HG03039 (cell line): ENCODE data around the gene TEKT1.

Source experiments
- ATAC-seq: cut with Tn5 transposase; IDR thresholded peaks from one replicate; pipeline ENCODE4 v1.9.1; 2021; ENCODE audit warnings: mild to moderate bottlenecking, moderate library complexity; ENCODE audit not compliant: unreplicated experiment

TEKT1 gene

DNA sequence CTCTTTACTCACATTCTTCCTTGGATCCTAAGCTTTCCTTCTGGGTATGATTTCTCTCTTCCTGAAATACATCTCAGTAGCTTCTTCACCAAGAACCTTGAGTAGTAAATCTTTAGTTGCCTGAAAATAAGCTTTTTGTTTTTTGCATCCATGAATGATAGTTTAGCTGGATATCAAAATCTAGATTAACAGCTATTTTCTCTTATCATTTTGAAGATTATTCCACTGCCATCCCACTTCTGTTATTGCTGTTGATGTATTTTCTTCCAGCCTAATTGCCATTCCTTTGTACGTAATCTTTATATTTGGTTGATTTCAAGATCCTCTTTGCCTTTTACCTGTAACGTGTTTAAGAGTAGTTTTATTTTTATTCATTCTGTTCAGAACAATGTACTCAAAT is 63.1 kb downstream of the TEKT1 start:
- no peak for ATAC-seq

- ATAC-seq = no peak
These were observed 69.8 kb downstream of the TEKT1 start for GRCh38 chr17:6761779-6762178.

DNA sequence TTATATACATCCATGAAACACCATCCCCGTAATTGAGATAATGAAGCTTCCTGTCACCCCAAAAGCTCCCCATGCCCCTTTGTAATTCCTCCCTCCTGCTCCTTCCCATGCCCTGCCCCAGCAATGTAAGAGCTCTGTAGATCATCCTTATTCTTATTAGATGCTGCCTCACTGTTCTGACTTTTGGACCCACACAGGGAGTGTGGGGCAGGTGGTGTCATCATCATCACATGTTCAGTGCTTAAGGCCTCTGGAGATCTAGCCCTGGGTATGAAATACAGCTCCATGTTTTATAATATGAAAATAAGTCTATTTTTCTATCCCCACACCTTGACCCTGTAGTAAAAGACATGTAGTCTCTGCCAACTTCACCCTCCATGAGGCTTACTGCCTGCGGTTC is 73.8 kb downstream of the TEKT1 start:
- ATAC-seq = no peak

DNA sequence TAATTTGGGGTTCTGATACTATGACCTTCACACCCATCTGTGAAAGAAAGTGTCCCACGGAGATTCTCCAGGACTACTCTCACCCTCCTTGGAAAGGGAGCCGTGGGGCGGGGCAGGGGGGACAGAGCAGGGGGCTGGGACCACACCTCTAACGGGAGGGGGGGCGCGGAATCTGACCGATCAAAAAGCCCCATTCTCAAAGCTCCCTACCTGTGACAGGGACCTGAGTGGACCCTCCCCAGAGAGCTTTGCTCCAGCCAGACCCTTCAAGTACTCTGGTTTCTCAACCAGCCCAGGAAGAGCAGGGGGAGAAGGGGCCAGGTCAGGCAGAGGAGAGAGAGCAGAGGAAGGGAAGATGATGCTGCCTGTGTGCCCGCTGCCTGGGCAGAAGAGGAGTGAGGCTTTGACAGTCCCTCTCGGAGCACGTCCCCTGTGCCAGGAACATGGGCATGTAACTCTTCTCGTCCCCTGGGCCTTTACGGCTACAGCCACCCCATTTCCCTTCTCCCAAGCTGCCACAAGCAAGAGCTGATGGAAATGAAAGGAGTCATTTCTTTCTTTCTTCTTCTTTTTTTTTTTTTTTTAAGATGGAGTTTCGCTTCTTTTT is 75.0 kb downstream of the TEKT1 start:
- ATAC-seq = no peak

- ATAC-seq = no peak
These were observed 75.8 kb downstream of the TEKT1 start, which contains the start of gene XAF1 for GRCh38 chr17:6755731-6756184. Gene XAF1 (plus strand): TSS chr17:6756046. CDS start chr17:6756079, 33 bp downstream.

DNA sequence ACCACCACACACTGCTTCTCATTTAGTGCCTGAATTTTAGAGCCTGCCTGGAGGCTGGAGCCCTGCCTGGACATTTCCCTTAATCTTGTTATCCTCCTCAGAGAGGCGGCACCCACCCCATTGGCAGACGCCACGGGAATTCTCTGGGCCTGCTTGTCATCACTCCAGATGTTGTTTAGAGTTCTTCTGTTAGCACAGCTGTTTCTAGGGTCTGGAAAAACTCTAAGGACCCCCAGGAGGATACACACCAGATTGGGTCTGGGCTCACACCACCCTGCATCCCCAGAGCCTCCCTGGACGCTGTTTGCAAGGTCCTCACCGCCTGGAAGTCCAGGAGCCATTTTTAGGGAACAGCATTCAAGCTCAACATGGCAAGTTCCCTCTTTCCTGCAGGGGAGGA is 76.2 kb downstream of the TEKT1 start:
- no peak for ATAC-seq

DNA sequence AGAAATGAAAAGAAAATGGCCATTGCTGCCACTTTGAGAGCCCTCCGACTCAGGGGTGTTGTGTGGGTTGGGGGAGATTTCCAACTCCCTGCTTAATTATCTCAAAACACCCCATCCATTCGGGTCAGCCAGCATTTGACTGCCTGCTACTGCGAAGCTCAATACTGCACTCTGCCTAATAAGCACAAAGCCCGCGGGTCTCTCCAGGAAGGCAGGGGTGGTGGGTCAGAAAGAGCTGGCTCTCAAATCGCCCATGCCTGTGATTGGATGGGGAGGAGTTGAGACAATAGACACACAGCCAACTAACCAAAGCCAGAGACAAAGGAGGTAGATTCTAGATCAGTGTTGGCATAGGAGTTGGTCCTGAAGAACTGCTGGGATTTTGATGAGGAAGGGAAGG is 78.0 kb downstream of the TEKT1 start:
- no peak for ATAC-seq

- no peak for ATAC-seq
These were observed 78.5 kb downstream of the TEKT1 start for GRCh38 chr17:6753006-6753445.

GRCh38 chr17:6752068-6752909 is 79.2 kb downstream of the TEKT1 start:
- ATAC-seq = no peak

- no peak for ATAC-seq
These were observed 82.0 kb downstream of the TEKT1 start for GRCh38 chr17:6749519-6749918.

GRCh38 chr17:6748617-6749016 is 82.9 kb downstream of the TEKT1 start:
- no peak for ATAC-seq
